ENCODE measurements around the gene LRRFIP1.
"Not testable (repeated sequence)": the region's sequence is repeated elsewhere in the genome, so short reads cannot be mapped to it uniquely, and the experiment has no call there.

Gene LRRFIP1

DNA sequence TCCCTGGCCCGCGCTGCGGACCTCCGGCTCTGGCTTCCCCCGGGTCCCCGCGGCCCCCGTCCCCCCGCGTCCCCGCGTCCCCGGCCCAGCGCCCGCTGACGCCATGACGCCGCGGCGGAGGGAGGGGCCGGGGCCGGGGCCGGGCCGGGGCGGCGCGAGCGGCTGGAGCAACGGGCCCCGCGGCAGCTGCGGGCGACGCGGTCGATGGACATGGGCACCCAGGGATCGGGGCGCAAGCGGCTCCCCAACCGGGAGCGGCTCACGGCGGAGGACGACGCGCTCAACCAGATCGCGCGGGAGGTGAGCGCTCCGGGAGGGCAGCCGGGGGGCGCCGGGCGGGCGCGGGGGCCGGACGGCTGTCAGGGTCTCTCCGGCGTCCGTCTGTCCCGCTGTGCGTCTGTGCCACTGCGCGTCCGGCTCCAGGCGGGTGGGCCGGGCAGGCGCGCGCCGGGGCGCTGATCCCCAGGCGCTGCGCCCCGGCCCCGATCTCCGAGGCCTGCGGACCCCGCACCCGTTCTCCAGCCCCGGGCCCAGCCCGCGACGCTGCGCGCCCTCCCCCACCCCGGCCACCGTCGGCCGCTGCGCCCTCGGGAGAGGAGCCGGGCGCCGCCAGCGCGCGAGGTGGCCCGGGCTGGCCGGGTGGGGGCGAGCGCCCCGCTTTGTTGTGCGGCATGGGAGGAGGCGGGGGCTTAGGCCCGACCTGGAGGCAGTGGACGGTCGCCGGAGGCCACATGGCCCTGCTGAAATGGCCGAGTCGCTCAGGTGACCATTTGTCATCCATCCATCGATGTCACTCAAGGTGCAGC is at the start of gene LRRFIP1:
Gene LRRFIP1, plus strand, starts transcription at position 147 of the 806 bp plus-strand sequence. Its CDS starts 58 bp downstream, at position 205.
- DNase-seq: no peak

GRCh38 chr2:237577956-237578870 is 49.2 kb upstream of the LRRFIP1 start:
- DNase-seq: no peak

- DNase-seq: no peak
These were observed 46.1 kb upstream of the LRRFIP1 start for GRCh38 chr2:237581326-237581725.

- peak; percentile 37 to 41 for DNase-seq
These were observed 45.3 kb upstream of the LRRFIP1 start for GRCh38 chr2:237581751-237582746.

- DNase-seq: no peak
These were observed 43.7 kb upstream of the LRRFIP1 start for GRCh38 chr2:237583385-237584295.

DNA sequence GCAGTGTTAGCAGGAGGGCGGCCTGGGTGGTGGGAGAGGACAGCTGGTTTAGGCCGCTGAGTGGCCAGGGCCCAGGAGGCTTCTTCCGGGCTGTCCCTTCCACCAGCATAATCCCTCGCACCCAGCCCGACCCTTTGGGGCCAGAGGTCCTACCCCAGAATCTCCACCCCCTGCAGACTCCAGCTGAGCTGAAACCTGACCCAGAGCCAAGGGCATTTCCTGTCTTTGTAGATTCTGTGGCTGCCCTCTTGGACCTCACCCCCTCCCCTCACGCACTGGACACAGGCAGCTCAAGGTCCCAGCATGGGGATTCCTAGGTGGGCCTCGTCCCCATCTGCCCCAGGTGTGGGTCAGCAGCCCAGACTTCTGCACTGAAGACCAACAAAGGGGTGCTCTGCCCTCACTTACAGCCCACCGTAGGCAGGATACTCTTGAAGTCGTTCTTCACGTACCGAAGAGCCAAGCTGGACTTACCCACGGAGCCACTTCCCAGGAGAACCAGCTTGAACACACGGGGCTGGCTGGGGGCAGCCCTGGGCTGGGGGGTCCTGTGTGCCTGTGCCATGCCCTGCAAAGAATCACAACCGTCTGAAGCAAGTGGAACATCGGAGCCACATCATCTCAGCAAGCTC is 41.7 kb upstream of the LRRFIP1 start:
- DNase-seq: no peak

GRCh38 chr2:237588044-237588696 is 39.2 kb upstream of the LRRFIP1 start:
- DNase-seq: no peak

- no peak for DNase-seq
These were observed 36.9 kb upstream of the LRRFIP1 start, which contains the start of gene RAB17 for GRCh38 chr2:237590272-237591140. TSS of gene RAB17 (minus strand) at chr2:237590734. CDS start at chr2:237586154, 4,580 bp downstream.

DNA sequence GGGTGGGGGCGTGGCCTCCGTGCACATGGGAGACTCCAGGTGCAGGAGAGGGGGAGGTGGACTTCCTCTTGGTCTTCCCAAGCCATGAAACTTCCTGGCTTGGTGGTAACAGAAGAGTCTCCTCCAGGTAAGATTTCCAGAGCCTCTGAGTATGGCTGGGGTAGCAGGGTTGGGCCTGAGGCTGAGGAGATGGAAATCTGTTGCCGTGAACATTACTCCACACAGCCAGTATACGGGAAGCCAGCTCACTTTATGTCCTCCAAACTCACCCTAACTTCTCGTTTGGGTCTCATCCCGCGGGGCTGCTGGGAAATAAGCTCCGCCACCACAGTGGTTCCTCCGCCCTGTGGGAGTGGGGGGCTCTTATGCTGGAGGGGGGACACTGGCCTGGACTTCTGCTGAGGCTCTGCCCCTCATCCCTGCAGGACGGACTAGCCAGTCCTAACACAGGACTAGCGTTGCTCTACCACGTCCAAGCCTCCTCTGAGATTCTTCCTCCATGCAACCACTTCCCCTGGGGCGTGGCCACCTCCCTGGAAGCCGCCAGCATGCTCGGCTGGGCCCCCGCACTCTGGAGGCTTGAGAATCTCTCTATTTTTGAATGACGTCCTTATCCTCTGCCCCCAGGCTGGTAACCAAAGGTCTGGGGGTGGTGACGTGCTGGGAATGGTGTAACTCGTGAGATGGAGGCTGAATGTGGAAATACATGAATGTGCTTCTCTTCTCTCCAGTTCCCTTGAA is 36.1 kb upstream of the LRRFIP1 start:
- DNase-seq: no peak

GRCh38 chr2:237592425-237592980 is 34.9 kb upstream of the LRRFIP1 start:
- no peak for DNase-seq

DNA sequence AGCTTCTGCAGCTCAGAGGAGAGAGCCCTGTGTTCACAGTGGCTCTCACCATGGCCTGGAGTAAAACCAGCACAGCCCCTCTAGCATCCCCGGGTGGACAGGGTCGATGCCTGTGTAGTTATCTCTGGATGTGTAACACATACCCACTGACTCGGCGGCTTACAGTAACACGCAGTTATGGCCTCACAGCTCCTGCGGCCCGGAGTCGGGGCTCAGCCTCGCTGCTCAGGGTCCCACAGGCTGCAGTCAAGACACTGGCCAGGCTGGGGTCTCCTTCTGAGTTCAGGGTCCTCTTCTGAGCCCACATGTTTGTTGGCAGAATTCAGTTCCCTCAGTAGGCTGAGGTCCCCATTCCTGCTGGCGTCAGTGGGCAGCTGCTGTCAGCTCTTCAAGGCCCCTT is 34.4 kb upstream of the LRRFIP1 start:
- no peak for DNase-seq

GRCh38 chr2:237593596-237594320 is 33.6 kb upstream of the LRRFIP1 start:
- DNase-seq: no peak

DNA sequence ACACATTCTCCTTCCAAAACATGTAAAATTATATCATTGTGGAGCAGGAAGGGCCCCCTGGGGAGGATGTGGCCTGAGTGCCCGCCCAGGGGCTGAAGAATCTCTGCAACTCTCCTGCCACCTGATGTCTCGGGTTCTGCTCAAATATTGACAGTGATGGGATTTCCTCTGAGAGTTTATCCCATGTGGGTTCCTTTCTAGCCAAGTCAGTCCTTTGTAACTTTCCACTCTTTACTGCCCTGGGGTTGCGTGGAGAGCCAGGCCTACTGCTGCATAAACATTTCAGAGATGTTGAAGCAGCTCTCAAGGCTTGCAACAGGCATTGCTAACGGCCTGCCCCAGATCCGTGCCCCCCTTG is 32.9 kb upstream of the LRRFIP1 start:
- DNase-seq: no peak

- DNase-seq: not testable (repeated sequence)
These were observed 31.4 kb upstream of the LRRFIP1 start for GRCh38 chr2:237595829-237596519.

GRCh38 chr2:237596520-237597195 is 30.7 kb upstream of the LRRFIP1 start:
- DNase-seq: no peak
